Measurements from ENCODE around the gene PARD6A.

DNA sequence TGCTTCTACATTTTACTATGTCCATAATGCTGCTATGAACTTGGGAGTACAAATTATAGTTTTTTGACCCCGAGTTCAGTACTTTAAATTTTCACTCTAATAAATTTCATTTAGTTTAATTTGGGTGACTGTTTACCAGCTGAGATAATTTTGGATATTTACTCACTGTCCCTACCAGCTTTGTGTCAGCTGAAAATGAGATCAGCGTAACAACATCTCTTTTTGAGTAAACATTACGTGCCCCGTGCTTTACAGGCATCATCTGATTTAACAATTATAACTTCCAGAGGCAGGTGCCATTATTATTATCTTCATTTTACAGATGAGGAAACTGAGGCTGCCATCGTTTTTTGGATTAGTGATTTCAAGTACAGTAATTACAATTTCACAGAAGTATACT, 43.4 kb downstream of the PARD6A start:
- TF ChIP-seq, protein P1, sequence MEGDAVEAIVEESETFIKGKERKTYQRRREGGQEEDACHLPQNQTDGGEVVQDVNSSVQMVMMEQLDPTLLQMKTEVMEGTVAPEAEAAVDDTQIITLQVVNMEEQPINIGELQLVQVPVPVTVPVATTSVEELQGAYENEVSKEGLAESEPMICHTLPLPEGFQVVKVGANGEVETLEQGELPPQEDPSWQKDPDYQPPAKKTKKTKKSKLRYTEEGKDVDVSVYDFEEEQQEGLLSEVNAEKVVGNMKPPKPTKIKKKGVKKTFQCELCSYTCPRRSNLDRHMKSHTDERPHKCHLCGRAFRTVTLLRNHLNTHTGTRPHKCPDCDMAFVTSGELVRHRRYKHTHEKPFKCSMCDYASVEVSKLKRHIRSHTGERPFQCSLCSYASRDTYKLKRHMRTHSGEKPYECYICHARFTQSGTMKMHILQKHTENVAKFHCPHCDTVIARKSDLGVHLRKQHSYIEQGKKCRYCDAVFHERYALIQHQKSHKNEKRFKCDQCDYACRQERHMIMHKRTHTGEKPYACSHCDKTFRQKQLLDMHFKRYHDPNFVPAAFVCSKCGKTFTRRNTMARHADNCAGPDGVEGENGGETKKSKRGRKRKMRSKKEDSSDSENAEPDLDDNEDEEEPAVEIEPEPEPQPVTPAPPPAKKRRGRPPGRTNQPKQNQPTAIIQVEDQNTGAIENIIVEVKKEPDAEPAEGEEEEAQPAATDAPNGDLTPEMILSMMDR (conservative IDR thresholded peaks at IDR 0.05 in 1 of 2, IDR thresholded peaks at IDR 0.05 in 1 of 2; ENCODE audit: low read depth in 1 of 2, low read length in 2 of 2), result no peak
- no peak for TF ChIP-seq EZH2 (IDR thresholded peaks at IDR 0.05; ENCODE audit: low read length, missing control alignments)

All from fibroblast of lung (primary cell).